A549 (cell line): ENCODE measurements around the gene IGFBP3. TPM values are rescaled to one million over a fixed set of nuclear protein-coding genes. Genes with fewer than 3 reads are reported as not detected.

Source experiments
- ATAC-seq, 2 experiments: fragments of 200-7000 bp in 1 of 2; fragments of >200 bp in 1 of 2; cut with Nextera tagmentation in 1 of 2; cut with Tn5 transposase in 1 of 2; 3 replicates each; pipeline versions ENCODE4 v1.8.0 to v1.9.1; 2018 to 2020; ENCODE audit warnings: mild to moderate bottlenecking in 1 of 2, moderate library complexity in 1 of 2
- CTCF ChIA-PET: fragments of 300-600 bp; sonication (Branson Sonifier 250); formaldehyde crosslinking; extraction: SDS; loops from one replicate; lab custom pipeline; 2021; ENCODE audit warnings: antibody characterized with exemption, inconsistent platforms; lab: Yijun Ruan, JAX
- POLR2A ChIA-PET: fragments of 350-600 bp; formaldehyde crosslinking; extraction: SDS; loops from one replicate; lab custom pipeline; 2021; ENCODE audit warnings: antibody characterized with exemption, inconsistent platforms; lab: Yijun Ruan, JAX
- DNase-seq, 2 experiments: peaks; one replicate each; pipeline versions ENCODE4 v3.0.0 to v3.0.0-alpha.2; 2011 to 2016; ENCODE audit warnings: low read depth in 1 of 2, low spot score in 1 of 2
- FAIRE-seq: peaks from 2 replicates; lab custom pipeline; 2011; peaks lifted over from hg19 to GRCh38; lab: Jason Lieb, UNC
- H3K27ac ChIP-seq, 2 experiments: fragments of >200 bp; sonication (Bioruptor Twin); formaldehyde crosslinking; 3 replicates each; pipeline ENCODE4 v1.5.1; 2016 to 2017
- H3K4me1 ChIP-seq: fragments of >200 bp; sonication (Bioruptor Twin); formaldehyde crosslinking; 3 replicates; pipeline ENCODE4 v1.6.1; 2016
- H3K4me2 ChIP-seq: fragments of >200 bp; sonication (Bioruptor Twin); formaldehyde crosslinking; 3 replicates; pipeline ENCODE4 v1.6.1; 2016
- H3K4me3 ChIP-seq: fragments of >200 bp; sonication (Bioruptor Twin); formaldehyde crosslinking; 3 replicates; pipeline ENCODE4 v1.5.1; 2016
- H3K9me3 ChIP-seq: fragments of >200 bp; sonication (Bioruptor Twin); formaldehyde crosslinking; 3 replicates; pipeline ENCODE4 v1.6.1; 2016
- CBX8 ChIP-seq: fragments of 200-600 bp; sonication (generic); IDR thresholded peaks from 2 replicates; pipeline ENCODE4 v1.6.1; 2016
- FOSL2 ChIP-seq, 2 experiments: fragments of 450-650 bp in 1 of 2; fragments of >200 bp in 1 of 2; sonication (Bioruptor Twin) in 1 of 2; formaldehyde crosslinking; IDR thresholded peaks; 2 replicates each; pipeline versions ENCODE4 v1.5.0 to v1.6.1; 2016 to 2020; ENCODE audit warnings: mild to moderate bottlenecking in 1 of 2, moderate library complexity in 1 of 2
- HOXA7 ChIP-seq: fragments of 250-450 bp; sonication (Bioruptor Pico); IDR thresholded peaks from 2 replicates; pipeline ENCODE4 v1.5.0; 2020; ENCODE audit warnings: mild to moderate bottlenecking, moderate library complexity
- KDM1A ChIP-seq: fragments of 200-600 bp; sonication (generic); IDR thresholded peaks from 2 replicates; pipeline ENCODE4 v1.6.1; 2016; ENCODE audit warnings: low read depth, mild to moderate bottlenecking
- MYC ChIP-seq: IDR thresholded peaks from 2 replicates; pipeline ENCODE4 v1.6.1; 2012; ENCODE audit warnings: mild to moderate bottlenecking, inconsistent platforms, low read length, improper control_type of control experiment, borderline replicate concordance
- RAD21 ChIP-seq, 2 experiments: fragments of >200 bp in 1 of 2; sonication (Bioruptor Twin) in 1 of 2; formaldehyde crosslinking in 1 of 2; IDR thresholded peaks in 1 of 2; conservative IDR thresholded peaks in 1 of 2; 2 replicates in 1 of 2; 3 replicates in 1 of 2; pipeline ENCODE4 v1.6.1; 2012 to 2018; ENCODE audit warnings: inconsistent platforms in 1 of 2
- RARB ChIP-seq: fragments of 250-450 bp; sonication (Bioruptor Pico); IDR thresholded peaks from 2 replicates; pipeline ENCODE4 v1.8.0; 2021; ENCODE audit warnings: mild to moderate bottlenecking, moderate library complexity
- SMC3 ChIP-seq: fragments of >200 bp; sonication (Bioruptor Twin); formaldehyde crosslinking; IDR thresholded peaks from 3 replicates; pipeline ENCODE4 v1.6.1; 2018; ENCODE audit warnings: inconsistent platforms
- TP53 ChIP-seq: fragments of 250-450 bp; sonication (Bioruptor Pico); IDR thresholded peaks from 2 replicates; pipeline ENCODE4 v1.5.0; 2021; ENCODE audit warnings: mild to moderate bottlenecking, moderate library complexity
- ZC3H11A ChIP-seq: fragments of 450-650 bp; IDR thresholded peaks from 2 replicates; pipeline ENCODE4 v1.6.1; 2014; ENCODE audit warnings: antibody characterized with exemption, mild to moderate bottlenecking
- ZFP36 ChIP-seq: fragments of 450-650 bp; IDR thresholded peaks from 2 replicates; pipeline ENCODE4 v1.6.1; 2014; ENCODE audit warnings: borderline replicate concordance; ENCODE audit not compliant: partially characterized antibody
- ZSCAN20 ChIP-seq: fragments of 250-450 bp; sonication (Bioruptor Pico); IDR thresholded peaks from 2 replicates; pipeline ENCODE4 v1.8.0; 2022; ENCODE audit warnings: mild to moderate bottlenecking, moderate library complexity
- WGBS: methylation state at CpG from one replicate; pipeline ENCODE4 v1.1.6; 2017; ENCODE audit errors: missing lambda C conversion rate; 5-methylcytosine and 5-hydroxymethylcytosine counted together
- polyA plus RNA-seq, 4 experiments: library from polyadenylated mRNA; depleted of rRNA in 3 of 4; stranded (reverse); fragments of >200 nt; fragmentation: RNase III in 1 of 4; extraction: RNeasy Plus Mini Kit Qiagen cat#74134 plus additional on column Dnase treatment in 1 of 4; gene quantifications; 2 replicates in 3 of 4; 3 replicates in 1 of 4; pipeline ENCODE4 v1.2.3, GENCODE V29; 2011 to 2017
- TF ChIP-seq, protein P1 (sequence below): IDR thresholded peaks from 2 replicates; pipeline ENCODE4 v1.6.1; 2012
- TF ChIP-seq, protein P2 (sequence below): fragments of >200 bp; sonication (Bioruptor Twin); formaldehyde crosslinking; IDR thresholded peaks from 3 replicates; pipeline ENCODE4 v1.5.1; 2016

IGFBP3 gene
- polyA plus RNA-seq, 2 of the 4 experiments (the other 2 are of a cell fraction), result 153 to 291 TPM

DNA sequence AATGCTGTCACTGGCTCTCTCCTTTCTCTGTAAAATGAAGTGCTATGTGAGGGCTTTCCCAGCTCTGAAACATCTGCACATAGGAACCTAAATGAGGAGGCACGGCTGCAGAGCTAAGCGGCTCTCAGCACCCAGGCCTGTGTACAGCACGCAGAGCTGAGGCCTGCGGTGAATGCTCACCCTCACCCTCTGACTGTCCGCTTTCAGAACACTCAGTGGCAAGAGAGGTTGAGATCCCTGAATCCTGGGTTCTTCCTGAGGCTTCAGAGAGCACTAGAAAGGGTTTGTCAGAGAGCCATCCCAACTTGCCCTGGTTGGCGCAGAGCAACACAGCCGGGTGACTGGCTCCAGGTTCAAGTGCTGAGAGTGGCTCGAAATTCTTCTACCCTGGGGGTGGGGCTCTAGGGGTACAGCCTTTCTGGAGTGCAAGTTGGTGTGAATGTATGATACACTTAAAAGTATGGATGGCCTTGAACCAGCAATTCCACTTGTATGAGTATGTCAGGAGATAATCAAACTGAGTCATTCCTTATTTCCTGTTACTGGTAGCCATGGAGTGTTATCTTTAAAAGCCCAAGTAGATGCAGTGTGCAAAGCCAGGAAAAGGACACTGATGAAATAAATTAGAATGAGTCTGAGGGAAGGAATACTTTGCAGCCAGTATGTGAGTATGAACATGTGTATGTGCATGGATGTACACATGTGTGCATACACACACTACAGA, 46.5 kb downstream of the IGFBP3 start:
- WGBS, result 84% methylated on average over 7 of the region's 8 CpGs
- ChIA-PET CTCF (interaction anchor here (0.7 to 1.4 kb wide), 3 partner anchors 10 to 211 kb away, joined by 3 read pairs; partner anchors contain the start of gene IGFBP1), POLR2A (no interaction called here)
- Histone ChIP-seq H3K9me3 (peaks cover 14% of the 10 kb centered on the region; the same call in 2 of the 3 replicates), H3K4me2 (no peak overlapping the region), H3K4me1 (peaks cover 12% of the 10 kb centered on the region; the same call in 2 of the 3 replicates), H3K27ac (peak overlapping the region; percentile 26 to 67; a peak in 4 of 6 replicates), H3K4me3 (no peak overlapping the region)
- peak in 1 of 2 experiments; percentile 38; a peak in 3 of 6 replicates for ATAC-seq
- FAIRE-seq, result no peak
- peak in 1 of 2 experiments; percentile 21 for DNase-seq
- TF ChIP-seq FOSL2 (IDR thresholded peaks at IDR 0.05) (no peak), FOSL2 (CRISPR knock-in tag; IDR thresholded peaks at IDR 0.05) (0 out of 2 replicates have a peak, but pooled peaks have one; percentile 12), CBX8 (no peak)

DNA sequence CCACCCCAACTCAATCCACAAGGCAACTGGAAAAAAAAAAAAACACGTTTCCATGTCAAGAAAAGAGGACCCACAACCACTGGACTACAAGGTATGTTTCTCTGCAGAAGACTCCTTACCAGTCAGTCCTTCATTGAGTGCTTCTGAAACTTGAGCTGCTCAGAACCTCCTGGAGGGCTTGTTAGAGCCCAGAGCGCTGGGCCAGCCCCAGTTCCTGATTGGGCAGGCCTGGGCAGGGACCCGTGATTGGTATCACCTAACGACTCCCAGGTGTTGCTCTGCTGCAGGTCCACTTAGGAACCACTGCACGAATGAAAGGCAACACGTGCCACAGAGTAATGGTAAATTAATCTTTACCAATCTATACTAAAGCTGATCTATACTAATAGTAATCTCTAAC, 47.7 kb downstream of the IGFBP3 start:
- H3K4me1 ChIP-seq, result peaks cover 20% of the 10 kb centered on the region; the same call in 2 of the 3 replicates
- CTCF ChIA-PET, result interaction anchor here (0.7 to 1.4 kb wide), 5 partner anchors 10 to 1702 kb away, joined by 3 to 4 read pairs (median 3); no protein-coding TSS in a partner anchor
- H3K9me3 ChIP-seq, result peaks cover 5% of the 10 kb centered on the region; the same call in 2 of the 3 replicates
- 72% methylated on average over 6 of the region's 6 CpGs for WGBS
- H3K4me2 ChIP-seq, result no peak overlapping the region
- TF ChIP-seq KDM1A, result no peak
- no peak for TF ChIP-seq SMC3
- no peak for TF ChIP-seq FOSL2 (IDR thresholded peaks at IDR 0.05)
- TF ChIP-seq FOSL2 (CRISPR knock-in tag; IDR thresholded peaks at IDR 0.05), result no peak
- no peak for TF ChIP-seq MYC
- TF ChIP-seq, all 56 proteins: peak for 0
- FAIRE-seq (no peak), DNase-seq (no peak), ATAC-seq (no peak)
- Histone ChIP-seq H3K27ac (no peak overlapping the region), H3K4me3 (no peak overlapping the region)
- POLR2A ChIA-PET, result no interaction called here

DNA sequence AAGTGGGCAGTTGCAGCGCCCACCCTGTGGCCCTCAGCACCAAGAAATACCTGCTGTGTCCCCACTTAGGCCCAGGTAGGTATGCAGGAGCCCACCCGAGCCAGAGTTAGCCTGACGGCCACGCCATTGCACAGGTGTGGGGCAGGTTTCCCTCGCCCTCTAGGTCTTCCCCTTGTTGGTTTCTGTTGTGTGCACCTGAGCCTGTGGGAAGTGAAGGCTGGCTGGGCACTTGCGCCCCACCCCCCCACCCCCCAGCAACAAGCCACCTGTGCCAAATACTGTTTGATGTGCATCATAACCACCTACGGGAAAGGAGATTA, 48.1 kb downstream of the IGFBP3 start, which contains the start of gene CCDC201:
CCDC201 (minus strand) TSS at position 48 of the 320 bp plus-strand sequence. CDS start 75 bp downstream, outside the sequence.
- DNase-seq (no peak), ATAC-seq (no peak), FAIRE-seq (no peak)
- peak within 1 kb of the TSS in 1 of 2 experiments; percentile 67; a peak in 1 of 6 replicates for H3K27ac ChIP-seq
- POLR2A ChIA-PET, result no interaction called here
- TF ChIP-seq ZSCAN20 (CRISPR knock-in tag) (no peak), ZC3H11A (no peak), RARB (no peak), ZFP36 (no peak), FOSL2 (IDR thresholded peaks at IDR 0.05) (no peak), FOSL2 (CRISPR knock-in tag; IDR thresholded peaks at IDR 0.05) (no peak), TP53 (no peak)
- TF ChIP-seq, protein P1, sequence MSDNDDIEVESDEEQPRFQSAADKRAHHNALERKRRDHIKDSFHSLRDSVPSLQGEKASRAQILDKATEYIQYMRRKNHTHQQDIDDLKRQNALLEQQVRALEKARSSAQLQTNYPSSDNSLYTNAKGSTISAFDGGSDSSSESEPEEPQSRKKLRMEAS, result no peak
- no peak within 1 kb of the TSS for H3K4me2 ChIP-seq
- peaks cover 1% of the 10 kb centered on the region; the same call in 1 of the 3 replicates for H3K9me3 ChIP-seq
- peaks cover 20% of the 10 kb centered on the region; the same call in 2 of the 3 replicates for H3K4me1 ChIP-seq
- no peak within 1 kb of the TSS for H3K4me3 ChIP-seq
- WGBS, result 82% methylated on average over 4 of the region's 7 CpGs
- CTCF ChIA-PET, result interaction anchor here (0.7 to 1.4 kb wide), 3 partner anchors 10 to 1702 kb away, joined by 3 to 4 read pairs (median 3); no protein-coding TSS in a partner anchor

DNA sequence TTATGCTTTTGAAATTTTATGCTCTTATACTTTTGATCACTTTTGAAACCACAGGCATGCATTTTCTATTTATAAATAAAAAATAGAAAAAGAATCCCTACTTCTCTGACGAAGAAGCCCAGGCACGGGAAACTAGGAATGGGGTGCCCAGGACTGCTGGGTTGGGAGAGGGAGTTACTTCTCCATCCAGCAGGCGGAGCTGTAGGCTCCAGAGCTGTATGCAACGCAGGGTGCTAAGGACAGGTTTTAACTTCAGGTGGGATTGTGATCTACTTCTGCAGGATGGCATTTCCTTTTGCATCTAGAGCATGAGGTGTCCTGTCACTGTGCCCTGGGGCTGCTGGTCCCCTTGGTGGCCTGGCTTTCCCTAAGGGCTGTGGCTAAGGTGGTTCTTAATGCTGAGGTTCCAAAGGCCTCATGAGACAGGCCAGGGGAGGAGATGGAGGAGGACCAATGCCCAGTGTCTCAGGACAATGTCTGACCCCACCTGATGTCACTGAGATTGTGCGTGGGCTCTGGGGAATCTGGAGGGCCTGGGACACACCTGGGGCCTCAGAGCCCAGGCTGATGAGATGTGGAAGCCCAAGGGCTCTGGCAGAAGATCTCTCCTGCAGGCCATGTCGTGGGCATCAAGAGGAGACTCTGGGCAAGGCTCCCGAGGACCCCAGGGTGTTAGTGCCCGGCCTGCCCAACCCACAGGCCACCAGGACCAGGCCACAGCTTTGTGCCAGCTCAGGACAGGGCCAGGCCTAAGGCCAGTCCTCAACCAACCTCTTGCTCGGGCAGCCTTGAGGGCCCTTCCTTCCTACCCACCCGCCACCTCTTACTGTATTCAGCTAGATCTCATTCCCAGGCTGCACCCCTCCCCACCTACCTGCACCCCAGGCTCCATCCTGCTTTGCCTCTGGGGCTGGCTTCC, 48.7 kb downstream of the IGFBP3 start:
- FAIRE-seq (no peak), DNase-seq (peak in 1 of 2 experiments; percentile 26), ATAC-seq (peak; percentile 70 to 93; a peak in 3 of 6 replicates)
- H3K4me3 ChIP-seq, result no peak overlapping the region
- TF ChIP-seq SMC3, result peak; percentile 55
- peak; percentile 53 to 66 for TF ChIP-seq RAD21 (conservative IDR thresholded peaks at IDR 0.05 in 1 of 2, IDR thresholded peaks at IDR 0.05 in 1 of 2)
- no peak for TF ChIP-seq HOXA7 (CRISPR knock-in tag)
- TF ChIP-seq, protein P2, sequence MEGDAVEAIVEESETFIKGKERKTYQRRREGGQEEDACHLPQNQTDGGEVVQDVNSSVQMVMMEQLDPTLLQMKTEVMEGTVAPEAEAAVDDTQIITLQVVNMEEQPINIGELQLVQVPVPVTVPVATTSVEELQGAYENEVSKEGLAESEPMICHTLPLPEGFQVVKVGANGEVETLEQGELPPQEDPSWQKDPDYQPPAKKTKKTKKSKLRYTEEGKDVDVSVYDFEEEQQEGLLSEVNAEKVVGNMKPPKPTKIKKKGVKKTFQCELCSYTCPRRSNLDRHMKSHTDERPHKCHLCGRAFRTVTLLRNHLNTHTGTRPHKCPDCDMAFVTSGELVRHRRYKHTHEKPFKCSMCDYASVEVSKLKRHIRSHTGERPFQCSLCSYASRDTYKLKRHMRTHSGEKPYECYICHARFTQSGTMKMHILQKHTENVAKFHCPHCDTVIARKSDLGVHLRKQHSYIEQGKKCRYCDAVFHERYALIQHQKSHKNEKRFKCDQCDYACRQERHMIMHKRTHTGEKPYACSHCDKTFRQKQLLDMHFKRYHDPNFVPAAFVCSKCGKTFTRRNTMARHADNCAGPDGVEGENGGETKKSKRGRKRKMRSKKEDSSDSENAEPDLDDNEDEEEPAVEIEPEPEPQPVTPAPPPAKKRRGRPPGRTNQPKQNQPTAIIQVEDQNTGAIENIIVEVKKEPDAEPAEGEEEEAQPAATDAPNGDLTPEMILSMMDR, result peak; percentile 57
- ChIA-PET CTCF (interaction anchor here (0.7 to 1.4 kb wide), 9 partner anchors 9 to 1308 kb away, joined by 3 to 6 read pairs (median 3); no protein-coding TSS in a partner anchor), POLR2A (no interaction called here)
- H3K4me1 ChIP-seq, result peaks cover 20% of the 10 kb centered on the region; the same call in 2 of the 3 replicates
- H3K4me2 ChIP-seq, result no peak overlapping the region
- 0 out of 6 replicates have a peak overlapping the region, but pooled peaks of 1 of the 2 experiments have one; percentile 18 for H3K27ac ChIP-seq
- 49% methylated on average over 8 of the region's 10 CpGs for WGBS
- H3K9me3 ChIP-seq, result no peaks in the 10 kb centered on the region
